Fibroblast of lung (primary cell): ENCODE results near the gene MIEN1. TPM values are rescaled to one million over a fixed set of nuclear protein-coding genes. Genes with fewer than 3 reads are reported as not detected.

Experiments
- DNase-seq, 2 donors: peaks; one replicate each; pipeline versions ENCODE4 v3.0.0 to v3.0.0-alpha.2; 2010; ENCODE audit warnings: low read depth in 2 of 2
- H2AFZ ChIP-seq: 2 replicates; pipeline ENCODE4 v1.5.1; 2012; ENCODE audit warnings: low read length, control low read depth, inconsistent platforms
- H3K27ac ChIP-seq: 2 replicates; pipeline ENCODE4 v1.5.1; 2011; ENCODE audit warnings: low read length, control low read depth; ENCODE audit not compliant: insufficient read depth
- H3K27me3 ChIP-seq: 2 replicates; pipeline ENCODE4 v1.5.1; 2011; ENCODE audit warnings: mild to moderate bottlenecking, low read length; ENCODE audit not compliant: control insufficient read depth, insufficient read depth
- H3K36me3 ChIP-seq: 2 replicates; pipeline ENCODE4 v1.5.1; 2011; ENCODE audit warnings: low read length; ENCODE audit not compliant: control insufficient read depth, insufficient read depth
- H3K4me1 ChIP-seq: 2 replicates; pipeline ENCODE4 v1.5.1; 2011; ENCODE audit warnings: low read length; ENCODE audit not compliant: control insufficient read depth, insufficient read depth; ENCODE audit errors: extremely low read depth
- H3K4me2 ChIP-seq: 2 replicates; pipeline ENCODE4 v1.5.1; 2011; ENCODE audit warnings: low read length, control low read depth; ENCODE audit not compliant: insufficient read depth; ENCODE audit errors: extremely low read depth
- H3K4me3 ChIP-seq, 4 experiments: fragments of 200-600 bp in 1 of 4; sonication (generic) in 1 of 4; replicated peaks in 1 of 4; 2 replicates each; pipeline ENCODE4 v1.5.1; 2011 to 2016; ENCODE audit warnings: low read length in 4 of 4, low read depth in 3 of 4, mild to moderate bottlenecking in 3 of 4, control low read depth in 2 of 4, inconsistent platforms in 1 of 4, mixed read lengths in 1 of 4; ENCODE audit not compliant: insufficient read depth in 1 of 4; ENCODE audit errors: control extremely low read depth in 1 of 4
- H3K79me2 ChIP-seq: 2 replicates; pipeline ENCODE4 v1.5.1; 2012; ENCODE audit warnings: mild to moderate bottlenecking, low read length, inconsistent platforms; ENCODE audit not compliant: control insufficient read depth, insufficient read depth
- H3K9ac ChIP-seq: 2 replicates; pipeline ENCODE4 v1.5.1; 2011; ENCODE audit warnings: mild to moderate bottlenecking, low read length, control low read depth; ENCODE audit not compliant: insufficient read depth
- H3K9me3 ChIP-seq: 2 replicates; pipeline ENCODE4 v1.5.1; 2012; ENCODE audit warnings: low read depth, low read length; ENCODE audit not compliant: control insufficient read depth, insufficient read depth
- H4K20me1 ChIP-seq: 2 replicates; pipeline ENCODE4 v1.5.1; 2011; ENCODE audit warnings: low read length; ENCODE audit not compliant: control insufficient read depth, insufficient read depth; ENCODE audit errors: extremely low read depth
- EZH2 ChIP-seq: IDR thresholded peaks from 2 replicates; pipeline ENCODE4 v1.5.1; 2012; ENCODE audit warnings: low read length, control low read depth, mild to moderate bottlenecking; ENCODE audit errors: missing control alignments
- polyA plus RNA-seq, 2 donors: library from polyadenylated mRNA; depleted of rRNA in 1 of 2; stranded (reverse) in 1 of 2; unstranded in 1 of 2; fragments of >200 nt; gene quantifications; 2 replicates each; pipeline ENCODE4 v1.2.1, GENCODE V29; 2011 to 2012; ENCODE audit warnings: missing spikeins in 1 of 2
- total RNA-seq: library from RNA; depleted of rRNA; stranded (reverse); fragments of >200 nt; gene quantifications from 2 replicates; pipeline ENCODE4 v1.2.1, GENCODE V29; 2014
- TF ChIP-seq, protein P1 (sequence below), 2 donors: IDR thresholded peaks in 1 of 2; conservative IDR thresholded peaks in 1 of 2; 1 replicate in 1 of 2; 2 replicates in 1 of 2; pipeline ENCODE4 v1.5.1; 2011 to 2012; ENCODE audit warnings: low read length in 2 of 2, control low read depth in 1 of 2, inconsistent platforms in 1 of 2, low read depth in 1 of 2, mild to moderate bottlenecking in 1 of 2

Gene MIEN1
- total and polyA plus RNA-seq, 2 donors (not counting 1 experiment from before 2014, with no cell fraction given) = 25.6 to 58.0 TPM

GRCh38 chr17:39709998-39710964 is 20.1 kb downstream of the MIEN1 start:
- no peaks in the 10 kb centered on the region for H4K20me1 ChIP-seq
- H3K27ac ChIP-seq = no peak overlapping the region
- H3K27me3 ChIP-seq = no peaks in the 10 kb centered on the region
- peaks cover 18% of the 10 kb centered on the region for H3K36me3 ChIP-seq
- no peak overlapping the region for H3K4me3 ChIP-seq
- no peak overlapping the region for H3K9ac ChIP-seq
- H3K9me3 ChIP-seq = no peaks in the 10 kb centered on the region
- no peak overlapping the region for H3K4me2 ChIP-seq
- H2AFZ ChIP-seq = no peak overlapping the region
- TF ChIP-seq EZH2 = no peak
- TF ChIP-seq, protein P1, sequence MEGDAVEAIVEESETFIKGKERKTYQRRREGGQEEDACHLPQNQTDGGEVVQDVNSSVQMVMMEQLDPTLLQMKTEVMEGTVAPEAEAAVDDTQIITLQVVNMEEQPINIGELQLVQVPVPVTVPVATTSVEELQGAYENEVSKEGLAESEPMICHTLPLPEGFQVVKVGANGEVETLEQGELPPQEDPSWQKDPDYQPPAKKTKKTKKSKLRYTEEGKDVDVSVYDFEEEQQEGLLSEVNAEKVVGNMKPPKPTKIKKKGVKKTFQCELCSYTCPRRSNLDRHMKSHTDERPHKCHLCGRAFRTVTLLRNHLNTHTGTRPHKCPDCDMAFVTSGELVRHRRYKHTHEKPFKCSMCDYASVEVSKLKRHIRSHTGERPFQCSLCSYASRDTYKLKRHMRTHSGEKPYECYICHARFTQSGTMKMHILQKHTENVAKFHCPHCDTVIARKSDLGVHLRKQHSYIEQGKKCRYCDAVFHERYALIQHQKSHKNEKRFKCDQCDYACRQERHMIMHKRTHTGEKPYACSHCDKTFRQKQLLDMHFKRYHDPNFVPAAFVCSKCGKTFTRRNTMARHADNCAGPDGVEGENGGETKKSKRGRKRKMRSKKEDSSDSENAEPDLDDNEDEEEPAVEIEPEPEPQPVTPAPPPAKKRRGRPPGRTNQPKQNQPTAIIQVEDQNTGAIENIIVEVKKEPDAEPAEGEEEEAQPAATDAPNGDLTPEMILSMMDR (conservative IDR thresholded peaks at IDR 0.05 in 1 of 2, IDR thresholded peaks at IDR 0.05 in 1 of 2; ENCODE audit: low read depth in 1 of 2, low read length in 2 of 2) = no peak
- H3K79me2 ChIP-seq = no peaks in the 10 kb centered on the region
- no peak for DNase-seq
- no peaks in the 10 kb centered on the region for H3K4me1 ChIP-seq

GRCh38 chr17:39709319-39709997 is 20.9 kb downstream of the MIEN1 start:
- Histone ChIP-seq H3K9ac (no peak overlapping the region), H3K27ac (no peak overlapping the region), H3K9me3 (no peaks in the 10 kb centered on the region), H3K36me3 (peaks cover 18% of the 10 kb centered on the region), H3K27me3 (no peaks in the 10 kb centered on the region), H3K79me2 (peaks cover 3% of the 10 kb centered on the region), H2AFZ (no peak overlapping the region), H3K4me2 (no peak overlapping the region), H4K20me1 (no peaks in the 10 kb centered on the region), H3K4me1 (peaks cover 2% of the 10 kb centered on the region), H3K4me3 (no peak overlapping the region)
- TF ChIP-seq, protein P1 (conservative IDR thresholded peaks at IDR 0.05 in 1 of 2, IDR thresholded peaks at IDR 0.05 in 1 of 2; ENCODE audit: low read depth in 1 of 2, low read length in 2 of 2) = no peak
- no peak for TF ChIP-seq EZH2
- DNase-seq = no peak

DNA sequence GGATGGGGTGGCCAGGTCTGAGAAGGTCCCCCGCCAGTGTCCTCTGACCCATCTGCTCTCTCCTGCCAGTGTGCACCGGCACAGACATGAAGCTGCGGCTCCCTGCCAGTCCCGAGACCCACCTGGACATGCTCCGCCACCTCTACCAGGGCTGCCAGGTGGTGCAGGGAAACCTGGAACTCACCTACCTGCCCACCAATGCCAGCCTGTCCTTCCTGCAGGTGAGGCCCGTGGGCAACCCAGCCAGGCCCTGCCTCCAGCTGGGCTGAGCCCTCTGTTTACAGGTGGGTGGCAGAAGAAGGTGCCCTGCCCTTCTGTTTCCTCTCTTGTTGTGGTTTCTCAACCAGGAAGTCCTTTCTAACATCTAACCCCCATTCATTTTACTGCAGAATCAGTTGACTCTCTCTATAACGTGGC is 23.4 kb downstream of the MIEN1 start:
- no peak overlapping the region for H3K4me2 ChIP-seq
- H3K9me3 ChIP-seq = no peaks in the 10 kb centered on the region
- no peak for TF ChIP-seq EZH2
- TF ChIP-seq, protein P1 (conservative IDR thresholded peaks at IDR 0.05 in 1 of 2, IDR thresholded peaks at IDR 0.05 in 1 of 2; ENCODE audit: low read depth in 1 of 2, low read length in 2 of 2) = no peak
- H3K4me3 ChIP-seq = no peak overlapping the region
- no peak overlapping the region for H3K27ac ChIP-seq
- H3K9ac ChIP-seq = no peak overlapping the region
- no peaks in the 10 kb centered on the region for H4K20me1 ChIP-seq
- peaks cover 2% of the 10 kb centered on the region for H3K4me1 ChIP-seq
- no peaks in the 10 kb centered on the region for H3K27me3 ChIP-seq
- no peak overlapping the region for H2AFZ ChIP-seq
- peaks cover 3% of the 10 kb centered on the region for H3K79me2 ChIP-seq
- H3K36me3 ChIP-seq = peaks cover 17% of the 10 kb centered on the region
- no peak for DNase-seq
